Measurements from ENCODE around the gene ZFAND4. TPM values are rescaled to one million over a fixed set of nuclear protein-coding genes. Genes with fewer than 3 reads are reported as not detected.
A peak's percentile ranks its signal among the peaks of the same experiment; 100 is the strongest.
"Not testable (repeated sequence)": the region's sequence is repeated elsewhere in the genome, so short reads cannot be mapped to it uniquely, and the experiment has no call there.

ZFAND4 gene
- polyA plus RNA-seq (ENCODE audit: insufficient read length in 3 of 3): 10 to 100 TPM; 13.4 to 16.1 (median 14.7) TPM

DNA sequence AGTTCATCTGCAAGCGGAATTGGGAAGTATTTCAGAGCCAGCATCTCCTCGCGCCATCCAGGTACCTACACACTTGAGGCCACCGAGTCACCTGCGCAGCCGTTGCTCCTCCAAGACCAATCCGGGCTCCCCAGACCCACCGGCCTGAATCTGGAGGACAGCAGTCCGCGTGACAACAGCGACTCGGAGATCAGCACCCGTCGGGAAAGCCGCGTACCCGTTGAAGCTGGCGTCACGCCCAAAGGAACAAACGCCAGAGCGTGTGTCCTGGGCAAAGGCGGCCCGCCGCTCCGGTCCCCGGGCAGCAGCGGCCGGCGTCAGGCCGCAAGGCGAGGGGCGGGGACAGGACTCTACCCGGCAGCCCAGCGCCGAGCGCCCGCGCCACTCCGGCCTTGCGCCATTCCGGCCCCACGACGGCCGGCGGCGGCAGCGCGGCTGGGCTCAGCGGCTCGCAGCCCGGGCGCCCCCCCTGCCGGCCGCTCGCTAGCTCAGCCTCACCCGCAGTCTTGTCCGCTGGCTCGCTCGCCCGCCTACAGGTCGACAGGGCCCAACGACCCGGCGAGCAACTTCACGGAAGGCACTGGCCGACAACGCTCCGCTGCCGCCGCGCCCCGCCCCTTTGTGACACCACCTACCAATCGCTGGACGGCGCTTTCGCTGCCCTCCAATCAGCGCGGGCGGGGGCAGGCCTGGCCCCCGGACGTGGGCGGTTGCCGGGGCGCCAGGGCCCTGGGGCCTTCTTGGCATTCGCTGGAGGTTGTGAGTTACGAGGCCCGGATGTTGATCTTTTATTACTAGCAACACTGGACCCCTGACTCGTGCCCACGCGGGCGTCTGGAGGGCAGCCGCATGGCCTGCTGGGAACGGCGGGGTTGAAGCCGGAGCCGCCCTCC is at the start of gene ZFAND4:
Gene ZFAND4 (minus strand): TSS at position 592 of the 893 bp plus-strand sequence. CDS start 9,047 bp downstream, outside the sequence.
- DNase-seq (ENCODE audit: low read depth in 3 of 3, low spot score in 2 of 3): peak; percentile 74 to 88 (median 86)

DNA sequence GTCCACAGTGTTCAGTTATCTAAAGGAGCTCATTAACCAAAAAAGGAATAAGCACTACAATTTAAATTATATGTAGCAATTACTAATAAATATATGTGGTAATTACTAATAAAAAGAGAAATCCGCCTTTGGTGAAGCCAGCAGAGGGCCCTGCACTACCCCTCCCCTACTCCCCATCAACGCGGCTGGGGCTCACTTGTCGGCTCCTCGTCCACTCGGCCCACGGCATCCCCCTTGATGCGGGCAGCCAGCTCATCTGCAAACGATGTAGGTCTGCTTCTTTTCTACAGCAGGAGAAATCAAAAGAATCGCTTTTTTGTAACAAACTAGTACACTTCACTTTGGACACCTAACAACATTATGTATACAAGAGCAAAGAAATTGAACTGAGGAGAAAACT is 48.9 kb upstream of the ZFAND4 start:
- DNase-seq (ENCODE audit: low read depth in 3 of 3, low spot score in 2 of 3): not testable (repeated sequence)

DNA sequence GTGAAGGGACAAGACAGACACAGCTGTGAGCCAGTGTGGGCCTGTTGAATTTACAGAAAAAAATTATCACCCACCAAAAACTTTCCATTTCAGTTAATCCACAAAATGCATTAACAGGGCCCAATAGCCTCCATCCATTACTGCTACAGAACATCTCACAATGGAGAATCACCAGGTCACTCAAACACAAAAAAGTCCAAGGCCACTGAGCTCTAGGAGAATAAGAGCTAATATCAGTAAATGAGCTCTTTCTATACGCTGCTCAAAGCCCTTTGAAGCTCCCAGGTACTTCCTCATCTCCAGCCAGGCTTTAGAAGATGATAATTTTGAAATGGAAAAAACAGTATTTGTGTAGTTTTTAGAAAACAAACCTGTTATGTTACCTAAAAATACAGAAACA is 45.1 kb upstream of the ZFAND4 start:
- not testable (repeated sequence) for DNase-seq (ENCODE audit: low read depth in 3 of 3, low spot score in 2 of 3)

DNA sequence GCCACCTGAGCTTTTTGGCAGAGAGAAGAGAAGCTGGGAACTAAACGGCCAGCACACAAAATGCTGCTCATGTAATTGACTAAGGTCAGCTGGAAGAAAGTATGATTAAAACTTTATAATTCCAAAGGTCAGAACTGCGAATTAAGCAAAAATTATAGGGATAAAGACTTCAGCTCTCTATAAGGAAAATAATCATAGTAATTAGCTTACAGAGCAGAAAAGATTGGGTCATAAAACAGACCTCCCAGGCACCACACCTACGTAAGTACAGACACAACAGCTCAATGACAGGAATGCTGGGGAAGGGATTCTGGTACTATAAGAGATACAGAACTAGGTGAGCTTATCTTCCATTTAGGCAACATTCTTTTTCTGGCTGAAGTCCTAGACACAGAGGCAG is 44.5 kb upstream of the ZFAND4 start:
- DNase-seq (ENCODE audit: low read depth in 3 of 3, low spot score in 2 of 3): not testable (repeated sequence)

DNA sequence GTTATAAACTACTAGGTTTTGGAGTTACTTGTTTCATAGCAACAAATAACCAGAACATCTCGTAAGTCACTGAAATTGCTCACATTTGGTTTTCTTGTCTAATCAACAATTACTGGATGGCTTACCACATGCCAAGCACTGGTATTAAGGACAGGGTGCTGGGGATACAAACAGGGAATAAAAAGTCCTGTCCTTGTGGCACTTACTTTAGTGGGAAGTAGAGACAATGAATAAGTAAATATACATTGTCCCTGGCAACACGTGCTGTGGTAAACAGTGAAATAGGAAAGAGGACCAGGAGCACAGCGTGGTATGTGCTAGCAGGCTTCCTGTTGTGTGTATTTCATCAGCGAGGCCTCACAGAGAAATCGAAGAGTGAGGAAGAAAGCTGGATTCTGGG is 38.7 kb upstream of the ZFAND4 start:
- DNase-seq (ENCODE audit: low read depth in 3 of 3, low spot score in 2 of 3): not testable (repeated sequence)

DNA sequence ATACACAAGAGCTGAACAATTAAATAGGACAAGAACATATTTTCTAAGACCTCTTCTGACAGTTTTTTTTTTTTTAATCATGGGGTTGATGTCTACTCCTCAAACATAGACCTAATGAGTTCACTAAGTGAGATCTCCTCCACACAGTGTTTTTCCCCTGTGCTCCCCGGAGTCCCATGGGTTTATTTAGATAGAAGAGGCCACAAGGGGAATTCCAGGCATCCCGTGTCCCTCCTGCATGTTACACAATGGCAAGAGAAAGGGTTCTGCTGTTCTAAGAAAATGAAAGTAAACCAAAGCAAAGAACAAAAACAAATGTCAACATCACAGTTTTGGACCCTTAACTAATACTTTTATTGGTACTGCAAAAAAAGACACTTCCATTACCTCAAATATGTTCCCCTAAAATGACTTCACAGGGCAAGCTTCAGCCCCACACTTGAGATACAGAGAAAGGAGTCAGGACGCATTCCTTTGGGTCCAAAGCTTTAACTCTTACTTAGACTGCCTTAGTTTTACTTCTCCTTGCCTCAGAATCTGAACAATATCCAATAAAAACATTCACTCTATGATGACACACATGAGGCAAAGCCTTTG is 37.7 kb upstream of the ZFAND4 start:
- not testable (repeated sequence) for DNase-seq (ENCODE audit: low read depth in 3 of 3, low spot score in 2 of 3)

DNA sequence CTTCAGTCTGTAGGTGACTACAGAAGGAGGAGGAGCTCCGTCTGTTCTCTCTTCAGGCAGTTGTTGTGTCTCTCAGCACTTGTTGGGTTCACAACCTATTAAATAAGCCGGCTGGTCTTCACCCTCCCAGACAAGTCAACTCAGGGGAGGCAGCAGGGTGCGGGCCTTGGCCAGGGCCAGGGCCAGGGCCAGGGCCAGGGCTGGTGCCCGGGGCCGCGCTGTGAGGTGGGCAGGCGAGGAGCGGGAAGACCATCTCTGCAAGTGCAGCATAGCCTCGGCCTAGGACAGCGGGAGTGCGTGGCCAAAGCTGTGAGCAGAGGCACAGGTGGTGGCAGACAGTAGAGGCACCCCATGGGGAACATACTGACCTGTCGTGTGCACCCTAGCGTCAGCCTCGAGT is 5.9 kb upstream of the ZFAND4 start:
- DNase-seq (ENCODE audit: low read depth in 3 of 3, low spot score in 2 of 3): not testable (repeated sequence)

DNA sequence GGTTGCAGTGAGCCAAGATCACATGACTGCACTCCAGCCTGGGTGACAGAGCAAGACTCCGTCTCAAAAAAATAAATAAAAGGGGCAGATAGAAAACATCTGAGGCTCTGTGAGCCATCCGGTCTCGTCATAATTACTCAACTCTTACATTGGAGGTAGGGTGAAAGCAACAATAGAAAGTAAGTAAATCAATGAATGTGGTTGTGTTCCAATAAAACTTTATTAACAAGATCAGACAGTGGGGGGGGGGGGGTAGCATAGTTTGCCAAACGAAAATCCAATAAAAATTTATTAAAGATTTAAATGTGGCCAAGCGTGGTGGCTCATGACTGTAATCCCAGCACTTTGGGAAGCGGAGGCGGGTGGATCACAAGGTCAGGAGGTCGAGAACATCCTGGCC is 2.8 kb upstream of the ZFAND4 start:
- no peak for DNase-seq (ENCODE audit: low read depth in 3 of 3, low spot score in 2 of 3)

DNA sequence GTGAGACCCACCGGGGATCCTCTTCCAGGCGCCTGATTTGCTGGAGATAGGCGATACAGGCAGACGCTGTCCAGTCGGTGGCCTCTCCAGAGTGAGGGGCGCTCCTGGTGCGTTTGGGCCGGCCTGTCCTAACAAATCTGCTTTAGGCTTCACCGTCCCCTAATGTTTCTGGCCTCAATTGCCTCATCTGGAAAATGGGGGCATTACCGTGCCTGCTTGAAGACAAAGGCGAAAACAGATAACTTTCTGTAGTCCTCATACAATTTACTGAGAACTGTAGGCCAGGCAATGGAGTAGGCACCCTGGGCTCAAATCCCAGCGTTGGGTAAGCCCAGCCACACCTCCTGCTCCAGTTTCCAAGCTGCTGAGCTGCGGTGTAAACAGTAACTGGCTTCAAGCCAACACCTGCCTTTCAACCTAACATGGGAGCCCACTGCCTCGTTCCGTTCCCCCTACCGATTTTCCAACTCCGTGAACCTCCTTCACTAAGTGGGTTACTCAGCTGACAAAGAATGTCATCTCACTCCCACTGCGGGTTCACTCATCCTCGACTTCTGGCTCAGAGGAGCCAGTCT is 589 bp upstream of the ZFAND4 start:
- peak in 1 of 3 donors; percentile 3 for DNase-seq (ENCODE audit: low read depth in 3 of 3, low spot score in 2 of 3)

DNA sequence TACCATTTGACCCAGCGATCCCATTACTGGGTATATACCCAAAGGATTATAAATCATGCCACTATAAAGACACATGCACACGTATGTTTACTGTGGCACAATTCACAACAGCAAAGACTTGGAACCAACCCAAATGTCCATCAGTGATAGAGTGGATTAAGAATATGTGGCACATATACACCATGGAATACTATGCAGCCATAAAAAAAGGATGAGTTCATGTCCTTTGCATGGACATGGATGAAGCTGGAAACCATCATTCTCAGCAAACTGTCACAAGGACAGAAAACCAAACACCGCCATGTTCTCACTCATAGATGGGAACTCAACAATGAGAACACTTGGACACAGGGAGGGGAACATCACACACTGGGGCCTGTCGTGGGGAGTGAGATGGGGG is 1.3 kb downstream of the ZFAND4 start:
- not testable (repeated sequence) for DNase-seq (ENCODE audit: low read depth in 3 of 3, low spot score in 2 of 3)

DNA sequence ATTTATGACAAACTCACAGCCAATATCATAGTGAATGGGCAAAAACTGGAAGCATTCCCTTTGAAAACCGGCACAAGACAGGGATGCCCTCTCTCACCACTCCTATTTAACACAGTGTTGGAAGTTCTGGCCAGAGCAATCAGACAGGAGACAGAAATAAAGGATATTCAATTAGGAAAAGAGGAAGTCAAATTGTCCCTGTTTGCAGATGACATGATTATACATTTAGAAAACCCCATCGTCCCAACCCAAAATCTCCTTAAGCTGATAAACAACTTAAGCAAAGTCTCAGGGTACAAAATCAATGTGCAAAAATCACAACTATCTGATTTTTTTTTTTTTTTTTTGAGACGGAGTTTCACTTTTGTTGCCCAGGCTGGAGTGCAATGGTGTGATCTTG is 2.7 kb downstream of the ZFAND4 start:
- DNase-seq (ENCODE audit: low read depth in 3 of 3, low spot score in 2 of 3): not testable (repeated sequence)

DNA sequence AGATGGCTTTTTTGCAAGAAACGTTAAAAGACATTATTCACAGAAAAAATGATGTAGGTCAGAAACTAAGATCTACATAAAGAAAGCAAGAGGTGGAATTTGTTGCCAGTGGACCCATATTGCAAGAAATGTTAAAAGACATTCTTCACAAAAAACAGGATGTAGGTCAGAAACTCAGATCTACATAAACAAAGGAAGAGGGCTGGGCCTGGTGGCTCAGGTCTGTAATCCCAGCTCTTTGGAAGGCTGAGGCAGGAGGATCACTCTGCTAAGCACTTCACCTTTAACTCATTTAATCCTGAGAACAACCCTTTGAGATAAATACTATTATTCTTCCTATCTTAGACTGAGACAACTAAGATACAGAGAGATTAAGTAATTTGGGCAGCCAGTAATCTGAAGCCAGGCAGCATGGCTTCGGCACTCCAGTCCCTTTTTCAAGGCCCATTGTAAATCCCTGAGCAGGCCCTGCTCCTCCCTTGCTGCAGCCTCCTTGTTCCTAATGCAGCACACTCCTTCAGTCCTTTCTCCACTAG is 11.6 kb downstream of the ZFAND4 start:
- DNase-seq (ENCODE audit: low read depth in 3 of 3, low spot score in 2 of 3): no peak

DNA sequence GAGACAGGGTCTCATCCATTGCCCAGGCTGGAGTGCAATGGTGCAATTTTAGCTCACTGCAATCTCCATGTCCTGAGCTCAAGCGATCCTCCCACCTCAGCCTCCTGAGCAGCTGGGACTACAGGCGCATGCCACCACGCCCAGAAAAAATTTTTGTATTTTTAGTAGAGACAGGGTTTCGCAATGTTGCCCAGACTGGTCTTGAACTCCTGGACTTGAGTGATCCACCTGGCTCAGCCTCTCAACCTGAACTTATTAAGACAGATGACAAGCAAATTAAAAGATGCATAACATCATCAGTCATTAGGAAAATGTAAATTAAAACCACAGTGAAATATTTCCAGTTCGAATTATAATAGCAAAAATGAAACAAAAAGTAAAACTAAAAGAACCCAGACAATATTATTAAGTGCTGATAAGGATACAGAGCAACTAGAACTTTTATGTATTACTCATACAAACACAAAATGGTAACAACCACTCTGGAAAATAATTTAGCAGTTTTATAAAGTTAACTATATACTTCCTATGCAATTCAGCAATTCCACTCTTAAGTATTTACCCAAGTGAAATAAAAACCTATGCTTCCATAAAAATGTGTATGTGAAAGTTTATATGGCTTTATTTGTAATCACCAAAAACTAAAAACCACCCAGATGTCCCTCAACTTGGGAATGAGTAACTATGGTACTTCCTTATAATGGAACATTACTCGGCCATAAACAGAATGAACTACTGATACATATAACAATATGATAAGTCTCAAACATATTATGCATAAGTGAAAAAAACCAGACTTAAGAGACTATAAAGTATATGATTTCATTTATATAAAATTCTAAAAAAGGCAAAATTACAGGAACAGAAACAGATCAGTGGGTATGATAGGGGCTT is 15.3 kb downstream of the ZFAND4 start:
- no peak for DNase-seq (ENCODE audit: low read depth in 3 of 3, low spot score in 2 of 3)

DNA sequence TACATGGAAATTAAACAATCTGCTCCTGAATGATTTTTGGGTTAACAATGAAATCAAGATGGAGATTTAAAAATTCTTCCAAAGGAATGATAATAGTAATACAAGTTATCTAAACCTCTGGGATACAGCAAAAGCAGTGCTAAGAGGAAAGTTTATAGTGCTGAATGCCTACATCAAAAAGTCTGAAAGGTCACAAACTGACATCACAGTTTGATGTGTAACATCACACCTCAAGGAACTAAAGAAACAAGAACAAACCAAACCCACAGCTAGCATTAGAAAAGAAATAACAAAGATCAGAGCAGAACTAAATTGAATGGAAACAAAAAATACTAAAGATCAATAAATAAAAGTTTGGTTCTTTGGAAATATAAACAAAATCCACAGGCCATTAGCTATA is 17.4 kb downstream of the ZFAND4 start:
- no peak for DNase-seq (ENCODE audit: low read depth in 3 of 3, low spot score in 2 of 3)

DNA sequence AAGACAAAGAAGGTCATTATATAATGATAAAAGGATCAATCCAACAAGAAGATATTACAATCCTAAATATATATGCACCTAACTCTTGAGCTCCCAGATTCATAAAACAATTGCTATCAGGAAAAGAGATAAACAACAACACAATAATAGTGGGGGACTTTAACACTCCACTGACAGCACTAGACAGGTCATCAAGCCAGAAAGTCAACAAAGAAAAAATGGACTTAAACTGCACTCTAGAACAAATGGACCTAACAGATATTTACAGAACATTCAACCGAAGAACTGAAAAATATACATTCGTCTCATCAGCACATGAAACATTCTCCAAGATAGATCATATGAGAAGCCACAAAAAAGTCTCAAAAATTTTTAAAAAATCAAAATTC is 17.8 kb downstream of the ZFAND4 start:
- DNase-seq (ENCODE audit: low read depth in 3 of 3, low spot score in 2 of 3): not testable (repeated sequence)

DNA sequence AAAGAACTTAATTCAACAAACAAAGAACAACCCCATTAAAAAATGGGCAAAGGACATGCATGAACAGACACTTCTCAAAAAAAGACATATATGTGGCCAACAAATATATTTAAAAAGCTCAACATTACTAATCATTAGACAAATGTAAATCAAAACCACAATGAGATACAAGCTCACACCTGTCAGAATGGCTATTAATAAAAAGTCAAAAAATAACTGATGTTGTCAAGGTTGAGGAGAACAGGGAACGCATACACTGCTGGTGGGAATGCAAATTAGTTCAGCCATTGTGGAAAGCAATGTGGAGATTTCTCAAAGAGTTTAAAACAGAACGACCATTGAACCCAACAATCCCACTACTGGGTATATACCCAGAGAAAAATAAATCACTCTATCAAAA is 19.1 kb downstream of the ZFAND4 start:
- DNase-seq (ENCODE audit: low read depth in 3 of 3, low spot score in 2 of 3): no peak

DNA sequence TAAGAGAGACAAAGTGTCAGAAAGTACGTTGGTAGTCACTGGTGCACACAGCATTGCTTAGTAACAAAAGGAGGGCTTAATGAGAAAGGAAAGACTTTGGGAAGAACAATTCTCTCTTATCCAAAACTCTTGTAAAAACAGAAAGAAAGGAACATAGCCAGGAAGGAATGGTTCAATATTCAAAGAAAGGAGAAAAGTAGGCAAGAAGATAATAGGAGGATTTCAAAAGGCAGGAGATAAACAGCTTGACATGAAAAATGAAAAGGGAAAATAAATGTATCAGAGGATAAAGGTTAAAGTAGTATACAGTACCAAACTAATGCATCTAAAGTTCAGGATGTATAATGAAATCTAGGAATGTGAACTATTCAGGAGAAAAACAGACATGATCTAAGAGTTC is 20.1 kb downstream of the ZFAND4 start:
- no peak for DNase-seq (ENCODE audit: low read depth in 3 of 3, low spot score in 2 of 3)

DNA sequence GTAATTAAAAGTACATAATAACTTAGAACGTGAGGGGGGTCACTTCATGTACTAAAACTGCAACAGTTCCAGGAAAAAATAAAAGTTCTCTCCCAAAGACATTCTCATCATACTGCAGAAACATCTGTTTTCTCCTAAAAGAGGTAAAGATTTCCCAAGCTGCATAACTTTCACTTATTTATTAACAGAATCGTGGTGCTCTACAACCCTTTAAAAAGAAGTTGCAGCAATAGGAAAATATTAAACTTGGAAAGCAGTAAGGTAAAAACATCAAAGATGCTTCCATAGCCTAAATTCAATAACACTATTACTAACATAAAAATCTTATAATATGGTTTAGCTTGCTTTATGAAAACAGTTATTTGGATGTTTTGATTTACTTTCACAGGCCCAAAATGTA is 23.3 kb downstream of the ZFAND4 start:
- no peak for DNase-seq (ENCODE audit: low read depth in 3 of 3, low spot score in 2 of 3)

DNA sequence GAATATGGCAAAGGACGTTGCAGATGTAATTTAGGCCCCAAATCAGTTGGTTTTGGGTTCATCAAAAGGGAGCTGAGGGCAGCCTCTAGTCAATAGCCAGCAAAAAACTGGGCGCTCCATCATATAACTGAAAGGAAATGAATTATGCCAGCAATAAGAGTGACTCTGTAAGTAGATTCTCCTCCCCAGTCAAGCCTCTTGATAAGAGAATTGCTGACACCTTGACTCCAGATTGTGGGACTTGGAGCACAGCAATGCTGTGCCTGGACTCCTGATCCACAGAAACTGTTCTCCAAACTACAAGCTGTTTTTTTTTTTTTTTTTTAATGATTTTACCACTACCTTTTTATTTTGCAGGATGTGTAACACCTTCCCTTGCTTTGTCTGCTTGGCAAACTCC is 25.5 kb downstream of the ZFAND4 start:
- DNase-seq (ENCODE audit: low read depth in 3 of 3, low spot score in 2 of 3): no peak

DNA sequence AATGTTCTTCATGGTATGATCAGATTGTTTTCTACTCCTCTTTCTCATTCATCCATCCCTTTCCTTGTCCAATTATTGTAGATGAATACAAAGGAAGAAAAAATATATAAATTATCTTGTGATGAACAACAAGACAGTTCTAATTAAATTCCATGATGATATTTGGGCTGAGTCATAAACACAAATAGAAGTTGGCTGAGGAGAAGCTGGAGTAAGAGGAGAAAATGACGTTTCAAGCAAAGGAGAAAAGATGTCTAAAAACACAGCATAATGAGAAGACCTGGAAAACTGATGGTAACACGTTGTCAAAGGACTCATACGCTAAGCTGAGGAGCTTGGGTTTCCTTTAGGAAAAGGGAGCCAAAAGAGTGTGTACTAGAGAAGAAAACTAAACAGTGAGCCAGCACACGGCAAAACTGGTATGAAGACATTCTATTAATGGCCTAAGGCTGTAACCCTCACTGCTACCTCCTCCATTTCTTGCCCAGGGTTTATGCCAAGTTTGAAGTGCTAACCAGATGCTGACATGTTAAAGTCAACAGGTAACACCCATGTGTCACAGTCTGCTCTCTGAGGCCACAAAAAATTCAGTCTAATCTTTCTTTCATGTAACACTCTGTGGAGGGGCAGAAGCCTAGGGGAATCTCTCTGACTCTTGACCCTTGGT is 26.1 kb downstream of the ZFAND4 start:
- no peak for DNase-seq (ENCODE audit: low read depth in 3 of 3, low spot score in 2 of 3)

Data from right renal cortex interstitium (tissue), 3 donors.